Cardiac fibroblast (primary cell): ENCODE data around the gene TRAF3.
"Not testable (repeated sequence)": the region's sequence is repeated elsewhere in the genome, so short reads cannot be mapped to it uniquely, and the experiment has no call there.

Source experiments
- DNase-seq, 2 donors: peaks; one replicate each; pipeline versions ENCODE4 v3.0.0 to v3.0.0-alpha.2; 2010; ENCODE audit warnings: low read depth in 2 of 2
- H3K4me3 ChIP-seq, 2 donors: replicated peaks in 1 of 2; 1 replicate in 1 of 2; 2 replicates in 1 of 2; pipeline ENCODE4 v1.5.1; 2011; ENCODE audit warnings: low read depth in 2 of 2, low read length in 2 of 2, mild to moderate bottlenecking in 2 of 2, moderate library complexity in 1 of 2
- CTCF ChIP-seq: IDR thresholded peaks from one replicate; pipeline ENCODE4 v1.5.1; 2011; ENCODE audit warnings: low read depth, mild to moderate bottlenecking, low read length, inconsistent platforms

The TRAF3 gene

GRCh38 chr14:102923925-102924486 is 146.8 kb downstream of the TRAF3 start:
- no peak for DNase-seq
- TF ChIP-seq CTCF = no peak
- H3K4me3 ChIP-seq = no peak overlapping the region

- TF ChIP-seq CTCF = peak; percentile 19
- DNase-seq = no peak
- no peak overlapping the region for H3K4me3 ChIP-seq
These were observed 147.7 kb downstream of the TRAF3 start for GRCh38 chr14:102924632-102925588.

GRCh38 chr14:102925646-102926045 is 148.4 kb downstream of the TRAF3 start:
- no peak for DNase-seq
- TF ChIP-seq CTCF = no peak
- H3K4me3 ChIP-seq = no peak overlapping the region

- no peak overlapping the region for H3K4me3 ChIP-seq
- no peak for DNase-seq
- TF ChIP-seq CTCF = no peak
These were observed 148.9 kb downstream of the TRAF3 start for GRCh38 chr14:102926104-102926503.

- not testable (repeated sequence) for H3K4me3 ChIP-seq, DNase-seq
These were observed 149.6 kb downstream of the TRAF3 start for GRCh38 chr14:102926840-102927239.

GRCh38 chr14:102927346-102927877 is 150.2 kb downstream of the TRAF3 start:
- H3K4me3 ChIP-seq = no peak overlapping the region
- DNase-seq = no peak
- TF ChIP-seq CTCF = no peak

- no peak for TF ChIP-seq CTCF
- peak overlapping the region; percentile 32 to 37 for H3K4me3 ChIP-seq
- DNase-seq = no peak
These were observed 150.7 kb downstream of the TRAF3 start for GRCh38 chr14:102927878-102928411.
